ENCODE results near the gene TET3.

DNA sequence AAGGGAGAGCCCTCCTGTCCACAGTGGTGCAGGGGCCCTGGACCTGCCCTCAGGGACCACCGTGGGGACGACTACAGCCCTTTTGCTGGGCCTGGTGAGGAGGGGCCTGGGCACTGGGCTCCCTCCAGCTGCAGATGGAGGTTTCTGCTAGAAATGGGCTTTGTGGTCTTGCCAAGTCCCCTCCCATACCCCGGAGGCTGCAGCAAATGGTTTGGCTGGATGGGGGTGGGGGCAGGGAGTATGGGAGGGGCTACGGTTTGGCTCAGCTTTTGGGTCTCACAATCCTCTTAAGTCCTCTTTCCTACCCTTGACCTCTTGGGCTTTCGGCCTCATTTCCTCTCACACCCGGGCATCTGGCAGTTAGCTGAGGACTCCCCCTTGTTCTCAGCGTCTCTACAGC, 21.7 kb downstream of the TET3 start:
- TF ChIP-seq, protein P1, sequence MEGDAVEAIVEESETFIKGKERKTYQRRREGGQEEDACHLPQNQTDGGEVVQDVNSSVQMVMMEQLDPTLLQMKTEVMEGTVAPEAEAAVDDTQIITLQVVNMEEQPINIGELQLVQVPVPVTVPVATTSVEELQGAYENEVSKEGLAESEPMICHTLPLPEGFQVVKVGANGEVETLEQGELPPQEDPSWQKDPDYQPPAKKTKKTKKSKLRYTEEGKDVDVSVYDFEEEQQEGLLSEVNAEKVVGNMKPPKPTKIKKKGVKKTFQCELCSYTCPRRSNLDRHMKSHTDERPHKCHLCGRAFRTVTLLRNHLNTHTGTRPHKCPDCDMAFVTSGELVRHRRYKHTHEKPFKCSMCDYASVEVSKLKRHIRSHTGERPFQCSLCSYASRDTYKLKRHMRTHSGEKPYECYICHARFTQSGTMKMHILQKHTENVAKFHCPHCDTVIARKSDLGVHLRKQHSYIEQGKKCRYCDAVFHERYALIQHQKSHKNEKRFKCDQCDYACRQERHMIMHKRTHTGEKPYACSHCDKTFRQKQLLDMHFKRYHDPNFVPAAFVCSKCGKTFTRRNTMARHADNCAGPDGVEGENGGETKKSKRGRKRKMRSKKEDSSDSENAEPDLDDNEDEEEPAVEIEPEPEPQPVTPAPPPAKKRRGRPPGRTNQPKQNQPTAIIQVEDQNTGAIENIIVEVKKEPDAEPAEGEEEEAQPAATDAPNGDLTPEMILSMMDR (IDR thresholded peaks at IDR 0.05), result no peak
- no peak for TF ChIP-seq POLR2AphosphoS5 (IDR thresholded peaks at IDR 0.05)
- no peak for TF ChIP-seq POLR2A (IDR thresholded peaks at IDR 0.05)

Measured in sigmoid colon (tissue), 4 donors.